ENCODE results near the gene SEC23A.
"Not testable (repeated sequence)": the region's sequence is repeated elsewhere in the genome, so short reads cannot be mapped to it uniquely, and the experiment has no call there.

SEC23A gene

GRCh38 chr14:39114073-39114838 lies 11.2 kb upstream of the SEC23A start, which contains the start of gene GEMIN2:
TSS of gene GEMIN2 (plus strand) at chr14:39114323. CDS start at chr14:39114339, 16 bp downstream.
- TF ChIP-seq, protein P1, sequence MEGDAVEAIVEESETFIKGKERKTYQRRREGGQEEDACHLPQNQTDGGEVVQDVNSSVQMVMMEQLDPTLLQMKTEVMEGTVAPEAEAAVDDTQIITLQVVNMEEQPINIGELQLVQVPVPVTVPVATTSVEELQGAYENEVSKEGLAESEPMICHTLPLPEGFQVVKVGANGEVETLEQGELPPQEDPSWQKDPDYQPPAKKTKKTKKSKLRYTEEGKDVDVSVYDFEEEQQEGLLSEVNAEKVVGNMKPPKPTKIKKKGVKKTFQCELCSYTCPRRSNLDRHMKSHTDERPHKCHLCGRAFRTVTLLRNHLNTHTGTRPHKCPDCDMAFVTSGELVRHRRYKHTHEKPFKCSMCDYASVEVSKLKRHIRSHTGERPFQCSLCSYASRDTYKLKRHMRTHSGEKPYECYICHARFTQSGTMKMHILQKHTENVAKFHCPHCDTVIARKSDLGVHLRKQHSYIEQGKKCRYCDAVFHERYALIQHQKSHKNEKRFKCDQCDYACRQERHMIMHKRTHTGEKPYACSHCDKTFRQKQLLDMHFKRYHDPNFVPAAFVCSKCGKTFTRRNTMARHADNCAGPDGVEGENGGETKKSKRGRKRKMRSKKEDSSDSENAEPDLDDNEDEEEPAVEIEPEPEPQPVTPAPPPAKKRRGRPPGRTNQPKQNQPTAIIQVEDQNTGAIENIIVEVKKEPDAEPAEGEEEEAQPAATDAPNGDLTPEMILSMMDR (IDR thresholded peaks at IDR 0.05; ENCODE audit: extremely low read depth, missing control alignments) = no peak
- DNase-seq (ENCODE audit: low spot score) = peak; percentile 90

DNA sequence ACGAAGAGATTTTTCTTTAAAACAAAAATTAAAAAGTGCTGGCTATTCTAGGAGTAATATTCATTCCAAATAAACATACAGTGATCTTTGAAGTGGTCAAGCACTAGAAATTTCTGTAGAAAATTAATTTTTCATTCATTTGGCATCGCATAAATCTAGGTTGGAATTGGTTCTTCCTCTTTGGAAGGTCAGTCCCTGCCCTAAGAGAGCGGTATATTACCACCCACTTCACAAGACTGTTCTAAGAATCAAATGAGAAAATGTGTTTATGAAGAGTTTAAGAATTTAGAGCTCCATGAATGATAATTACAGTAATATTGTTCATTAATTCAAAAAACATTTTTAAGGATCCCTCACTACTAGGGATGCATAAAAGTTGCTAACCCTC lies 10.6 kb upstream of the SEC23A start:
- DNase-seq (ENCODE audit: low spot score) = no peak
- TF ChIP-seq, protein P1 (IDR thresholded peaks at IDR 0.05; ENCODE audit: extremely low read depth, missing control alignments) = no peak

DNA sequence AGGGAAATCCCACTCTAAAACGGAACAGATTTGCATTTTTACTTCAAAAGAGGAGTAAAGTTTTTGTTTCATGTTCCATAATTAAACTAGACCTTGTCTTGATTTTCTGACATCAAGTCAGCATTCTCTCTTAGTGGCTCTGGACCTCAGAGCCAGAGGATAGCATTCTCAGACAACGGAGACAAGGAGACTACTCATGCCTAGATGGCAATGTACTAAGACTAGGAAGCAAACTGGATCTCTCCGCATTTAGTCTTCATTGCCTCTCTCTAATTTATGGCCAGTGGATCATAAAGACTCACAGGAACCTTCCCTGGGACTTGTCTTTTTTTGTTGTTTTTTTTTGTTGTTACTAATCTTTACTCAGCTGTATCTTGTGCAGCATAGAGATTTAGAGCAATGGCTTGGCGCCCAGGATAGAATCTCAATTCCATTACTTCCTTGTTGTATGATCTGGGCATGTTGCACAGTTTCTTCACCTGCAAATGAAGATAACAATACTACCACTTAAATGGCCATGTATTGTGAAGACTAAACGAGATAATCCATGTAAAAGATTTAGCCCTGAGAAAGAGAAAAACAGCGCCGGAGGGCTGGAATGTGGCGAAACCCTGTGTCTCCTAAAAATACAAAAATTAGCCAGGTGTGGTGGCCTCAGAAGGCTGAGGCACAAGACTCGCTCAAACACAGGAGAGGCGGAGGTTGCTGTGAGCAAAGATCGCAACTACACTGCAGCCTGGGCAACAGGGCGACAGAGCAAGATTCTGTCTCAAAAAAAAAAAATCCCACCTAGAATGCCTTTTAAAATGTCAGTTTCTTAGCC lies 7.1 kb upstream of the SEC23A start:
- TF ChIP-seq, protein P1 (IDR thresholded peaks at IDR 0.05; ENCODE audit: extremely low read depth, missing control alignments) = no peak
- DNase-seq (ENCODE audit: low spot score) = peak; percentile 23

GRCh38 chr14:39108791-39109190 lies 5.8 kb upstream of the SEC23A start:
- no peak for DNase-seq (ENCODE audit: low spot score)
- TF ChIP-seq, protein P1 (IDR thresholded peaks at IDR 0.05; ENCODE audit: extremely low read depth, missing control alignments) = no peak

- DNase-seq (ENCODE audit: low spot score) = peak; percentile 56
- TF ChIP-seq, protein P1 (IDR thresholded peaks at IDR 0.05; ENCODE audit: extremely low read depth, missing control alignments) = peak; percentile 42
Observed at GRCh38 chr14:39107591-39107996, 4.6 kb upstream of the SEC23A start.

- not testable (repeated sequence) for DNase-seq (ENCODE audit: low spot score)
Observed at GRCh38 chr14:39104078-39104801, 1.2 kb upstream of the SEC23A start.

DNA sequence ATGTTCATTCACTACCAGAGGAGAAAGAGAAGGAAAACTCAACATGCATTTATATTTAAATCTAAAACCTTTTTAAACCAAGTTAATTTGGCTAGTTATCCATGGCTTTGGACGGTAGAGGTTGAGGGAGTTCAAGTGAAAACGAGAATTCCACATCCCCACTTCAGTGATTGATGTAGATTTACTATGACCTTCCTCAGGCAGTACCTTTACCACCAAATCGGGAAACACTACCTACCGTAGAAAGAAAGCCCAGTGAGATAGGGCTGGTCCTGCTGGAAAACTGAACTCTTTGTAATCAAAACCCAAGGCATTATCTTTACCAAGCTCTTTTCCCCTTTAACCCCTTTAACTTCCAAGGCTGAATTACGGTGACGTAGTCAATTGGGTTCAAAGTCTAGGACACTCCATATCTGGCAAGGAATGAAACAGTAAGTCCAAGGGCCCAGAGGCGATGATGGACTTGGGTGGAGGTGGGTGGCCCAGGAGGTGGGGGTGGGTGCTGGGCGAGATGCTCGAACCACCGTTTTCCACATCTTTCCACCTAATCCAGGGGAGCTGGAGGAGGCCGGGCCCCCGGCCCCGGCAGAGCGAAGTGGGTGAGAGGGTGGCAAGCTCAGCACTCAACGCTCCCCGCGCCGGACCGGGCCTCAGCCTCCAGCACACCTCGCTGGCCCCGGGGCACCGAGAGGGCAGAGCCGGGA lies 618 bp downstream of the SEC23A start:
- TF ChIP-seq, protein P1 (IDR thresholded peaks at IDR 0.05; ENCODE audit: extremely low read depth, missing control alignments) = no peak
- no peak for DNase-seq (ENCODE audit: low spot score)
